ENCODE measurements around the gene ANP32B.

The ANP32B gene

DNA sequence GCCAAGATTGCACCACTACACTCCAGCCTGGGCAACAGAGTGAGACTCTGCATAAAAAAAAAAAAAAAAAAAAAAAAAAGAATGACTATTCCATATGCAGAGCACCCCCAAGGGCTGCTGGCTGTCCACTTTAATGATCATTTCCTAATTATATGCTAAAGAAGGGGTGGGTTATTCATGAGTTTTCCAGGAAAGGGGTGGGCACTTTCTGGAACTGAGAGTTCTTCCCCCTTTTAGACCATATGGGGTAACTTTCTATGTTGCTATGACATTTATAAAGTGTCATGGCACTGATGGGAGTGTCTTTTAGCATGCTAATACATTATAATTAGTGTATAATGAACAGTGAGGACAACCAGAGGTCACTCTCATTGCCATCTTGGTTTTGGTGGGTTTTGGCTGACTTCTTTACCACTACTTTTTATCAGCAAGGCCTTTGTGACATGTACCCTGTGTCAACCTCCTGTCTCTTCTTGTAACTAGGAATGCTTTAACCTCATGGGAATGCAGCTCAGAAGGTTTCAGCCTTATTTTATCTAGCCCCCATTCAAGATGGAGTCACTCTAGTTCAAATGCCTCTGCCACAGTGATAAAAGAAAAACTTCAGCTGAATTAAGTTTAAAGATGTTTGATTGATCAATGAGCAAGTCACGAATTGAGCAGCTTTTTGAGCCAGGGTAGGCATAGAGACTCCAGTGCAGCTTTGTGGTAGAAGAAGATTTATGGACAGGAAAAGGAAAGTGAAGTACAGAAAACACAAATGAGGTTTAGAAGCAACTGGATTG is 66.3 kb downstream of the ANP32B start:
- DNase-seq (ENCODE audit: low read depth): no peak
- H3K4me3 ChIP-seq (replicated peaks; ENCODE audit: low read depth, low read length): no peak overlapping the region
- TF ChIP-seq, protein P1, sequence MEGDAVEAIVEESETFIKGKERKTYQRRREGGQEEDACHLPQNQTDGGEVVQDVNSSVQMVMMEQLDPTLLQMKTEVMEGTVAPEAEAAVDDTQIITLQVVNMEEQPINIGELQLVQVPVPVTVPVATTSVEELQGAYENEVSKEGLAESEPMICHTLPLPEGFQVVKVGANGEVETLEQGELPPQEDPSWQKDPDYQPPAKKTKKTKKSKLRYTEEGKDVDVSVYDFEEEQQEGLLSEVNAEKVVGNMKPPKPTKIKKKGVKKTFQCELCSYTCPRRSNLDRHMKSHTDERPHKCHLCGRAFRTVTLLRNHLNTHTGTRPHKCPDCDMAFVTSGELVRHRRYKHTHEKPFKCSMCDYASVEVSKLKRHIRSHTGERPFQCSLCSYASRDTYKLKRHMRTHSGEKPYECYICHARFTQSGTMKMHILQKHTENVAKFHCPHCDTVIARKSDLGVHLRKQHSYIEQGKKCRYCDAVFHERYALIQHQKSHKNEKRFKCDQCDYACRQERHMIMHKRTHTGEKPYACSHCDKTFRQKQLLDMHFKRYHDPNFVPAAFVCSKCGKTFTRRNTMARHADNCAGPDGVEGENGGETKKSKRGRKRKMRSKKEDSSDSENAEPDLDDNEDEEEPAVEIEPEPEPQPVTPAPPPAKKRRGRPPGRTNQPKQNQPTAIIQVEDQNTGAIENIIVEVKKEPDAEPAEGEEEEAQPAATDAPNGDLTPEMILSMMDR (IDR thresholded peaks at IDR 0.05; ENCODE audit: low read length, missing control alignments): no peak

DNA sequence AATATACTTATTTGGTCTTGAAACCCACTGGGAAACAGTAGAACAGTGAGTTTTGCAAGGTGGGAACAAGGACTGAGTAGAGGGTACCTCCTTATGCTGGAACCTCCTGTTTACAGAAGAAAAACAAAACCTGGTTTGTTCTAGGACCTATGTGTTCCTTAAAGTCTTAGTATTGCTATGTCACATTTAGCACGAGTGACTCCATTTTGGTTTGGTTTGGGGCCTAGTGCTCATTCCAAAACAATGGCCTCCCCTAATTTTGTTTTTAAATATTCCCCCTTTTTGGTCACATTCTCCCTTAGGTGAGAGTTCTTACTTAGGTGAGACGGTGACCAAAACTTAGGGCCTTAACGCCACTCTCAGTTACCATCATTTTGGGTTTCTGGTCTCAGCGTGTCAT is 67.2 kb downstream of the ANP32B start:
- TF ChIP-seq, protein P1 (IDR thresholded peaks at IDR 0.05; ENCODE audit: low read length, missing control alignments): no peak

DNA sequence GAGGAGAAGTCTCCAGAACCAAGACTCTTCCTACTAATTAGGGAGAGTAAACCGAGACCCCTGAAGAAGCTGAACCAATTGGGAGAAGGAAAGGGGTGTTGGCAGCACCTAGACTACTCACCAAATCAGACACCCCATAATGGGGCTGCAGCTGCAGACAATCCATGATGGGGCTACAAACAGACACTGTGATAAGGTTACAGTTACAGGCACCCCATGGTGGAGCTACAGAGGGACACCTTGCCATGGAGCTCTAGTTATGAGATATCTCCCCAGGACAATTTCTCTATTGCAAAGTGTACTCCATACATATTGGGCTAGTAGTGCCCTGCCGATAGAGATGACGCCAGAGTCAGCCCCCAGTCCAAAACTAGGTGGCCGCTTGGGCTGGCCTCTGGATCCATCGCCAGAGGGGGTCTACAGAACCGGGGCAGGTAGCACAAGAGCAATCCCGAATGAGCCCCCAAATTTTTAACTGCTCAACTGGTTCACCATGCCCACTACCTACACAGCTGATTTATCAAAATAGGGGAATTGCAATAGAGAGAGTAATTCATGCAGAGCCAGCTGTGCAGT is 71.3 kb downstream of the ANP32B start:
- H3K4me3 ChIP-seq (replicated peaks; ENCODE audit: low read depth, low read length): no peak overlapping the region
- no peak for DNase-seq (ENCODE audit: low read depth)
- TF ChIP-seq, protein P1 (IDR thresholded peaks at IDR 0.05; ENCODE audit: low read length, missing control alignments): no peak

More for the DNA sequence above, 67.2 kb downstream of the ANP32B start:
- H3K4me3 ChIP-seq (replicated peaks; ENCODE audit: low read depth, low read length): no peak overlapping the region
- DNase-seq (ENCODE audit: low read depth): no peak

DNA sequence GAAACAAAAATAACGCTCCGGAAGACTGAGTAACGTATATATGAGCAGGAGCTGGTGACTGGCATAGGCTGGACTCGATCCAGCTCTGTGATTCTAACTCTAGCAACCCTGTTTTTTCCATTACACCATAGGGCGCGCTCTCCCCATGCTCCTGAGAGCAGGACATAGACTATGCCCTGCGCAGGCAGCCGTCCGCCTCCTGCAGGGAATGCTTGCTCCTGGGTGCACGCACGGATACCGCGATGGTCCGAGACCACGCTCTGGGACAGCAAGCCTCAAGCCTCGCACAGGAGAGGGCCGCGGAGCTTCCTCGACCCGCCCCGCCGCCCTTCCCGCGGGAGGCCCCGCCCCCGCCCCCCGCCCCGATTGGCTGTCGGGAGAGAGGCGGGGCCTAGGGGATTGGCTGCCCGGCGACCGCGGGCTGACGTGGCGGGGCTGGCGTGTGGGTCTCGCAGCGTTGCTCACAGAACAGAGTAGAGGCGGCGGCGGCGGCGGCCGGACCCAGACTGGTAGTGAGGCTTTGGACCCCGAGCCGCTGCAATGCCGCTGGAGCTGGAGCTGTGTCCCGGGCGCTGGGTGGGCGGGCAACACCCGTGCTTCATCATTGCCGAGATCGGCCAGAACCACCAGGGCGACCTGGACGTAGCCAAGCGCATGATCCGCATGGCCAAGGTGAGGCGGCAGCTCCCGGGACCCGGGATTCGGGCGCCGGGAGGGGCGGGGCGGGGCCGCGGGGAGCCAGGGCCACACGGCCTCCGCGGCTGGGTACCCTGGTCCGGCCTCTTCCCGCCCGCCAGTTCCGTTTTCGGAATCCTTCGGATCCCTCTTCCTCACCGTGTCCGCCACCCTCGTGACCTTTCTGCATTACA is 73.4 kb downstream of the ANP32B start, which contains the start of gene NANS:
Gene NANS (plus strand): TSS at position 464 of the 869 bp plus-strand sequence. CDS start 77 bp downstream, at position 541.
- peak within 1 kb of the TSS; percentile 86 for H3K4me3 ChIP-seq (replicated peaks; ENCODE audit: low read depth, low read length)
- TF ChIP-seq, protein P1 (IDR thresholded peaks at IDR 0.05; ENCODE audit: low read length, missing control alignments): peak; percentile 11

DNA sequence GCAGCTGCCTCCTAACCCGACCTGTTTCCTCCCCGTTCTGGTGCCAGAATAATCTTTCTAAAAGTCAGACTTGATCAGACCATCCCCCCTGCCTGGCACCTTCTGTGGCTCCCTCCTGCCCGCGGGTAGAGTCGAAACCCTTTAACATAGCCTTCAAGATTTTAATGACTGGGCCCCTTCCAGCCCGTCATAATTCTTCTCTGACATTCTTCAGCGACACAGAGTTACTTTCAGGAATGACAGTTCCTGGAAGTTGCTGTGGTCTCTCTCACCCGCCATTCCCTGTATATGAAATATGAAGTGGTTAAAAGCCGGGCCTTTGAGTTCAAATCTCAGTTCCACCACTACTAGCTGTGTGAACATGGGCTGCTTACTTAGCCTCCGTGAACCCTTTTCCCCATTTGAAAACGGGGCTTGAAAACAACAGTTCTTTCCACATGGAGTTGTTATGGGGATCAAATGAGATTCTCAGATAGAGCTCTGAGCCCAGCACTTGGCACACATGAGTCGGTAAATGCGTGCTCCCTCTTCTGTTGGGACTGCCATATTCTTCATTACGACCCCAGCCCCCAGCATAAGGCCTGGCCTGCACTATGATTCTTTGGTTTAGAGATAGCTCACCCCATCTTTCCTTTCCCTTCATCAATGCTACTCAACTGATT is 74.1 kb downstream of the ANP32B start:
- TF ChIP-seq, protein P1 (IDR thresholded peaks at IDR 0.05; ENCODE audit: low read length, missing control alignments): no peak
- no peak for DNase-seq (ENCODE audit: low read depth)
- peak overlapping the region; percentile 86 for H3K4me3 ChIP-seq (replicated peaks; ENCODE audit: low read depth, low read length)

More for the DNA sequence above, 73.4 kb downstream of the ANP32B start, which contains the start of gene NANS:
- peak; percentile 97 for DNase-seq (ENCODE audit: low read depth)

DNA sequence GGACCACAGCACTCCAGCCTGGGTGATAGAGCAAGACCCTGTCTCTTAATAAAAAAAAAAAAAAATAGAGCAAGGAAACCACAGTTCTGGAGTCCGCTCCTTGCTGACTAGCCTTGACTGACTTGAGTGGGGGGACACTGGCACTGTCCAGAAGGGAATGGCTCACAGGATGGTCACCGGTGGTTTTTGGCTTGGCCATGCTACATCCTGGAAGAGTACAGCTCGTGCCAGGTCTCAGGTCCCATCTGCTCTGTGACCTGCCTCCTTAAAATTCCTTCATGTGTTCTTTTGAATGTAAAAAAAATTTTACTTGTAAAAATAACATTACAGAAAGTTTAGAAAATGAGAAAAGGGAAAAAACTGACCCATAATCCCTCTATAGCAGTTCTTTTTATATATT is 79.0 kb downstream of the ANP32B start:
- DNase-seq (ENCODE audit: low read depth): no peak
- TF ChIP-seq, protein P1 (IDR thresholded peaks at IDR 0.05; ENCODE audit: low read length, missing control alignments): no peak
- no peak overlapping the region for H3K4me3 ChIP-seq (replicated peaks; ENCODE audit: low read depth, low read length)
